Aorta (tissue), 5 donors: ENCODE data around the gene ZBTB21. TPM values are rescaled to one million over a fixed set of nuclear protein-coding genes. Genes with fewer than 3 reads are reported as not detected.

Experiments used
- ATAC-seq: fragments of 200-7000 bp; cut with Tn5 transposase; one replicate; pipeline ENCODE4 v1.9.1; 2022; ENCODE audit warnings: moderate library complexity; ENCODE audit not compliant: low FRiP score
- DNase-seq, 2 donors: peaks; one replicate each; pipeline ENCODE4 v3.0.0-alpha.2; 2020
- H3K27ac ChIP-seq, 2 donors: one replicate each; pipeline ENCODE4 v1.5.1; 2013; ENCODE audit warnings: low read length in 2 of 2, mild to moderate bottlenecking in 2 of 2, moderate library complexity in 2 of 2, control low read depth in 1 of 2, inconsistent platforms in 1 of 2, low read depth in 1 of 2
- H3K27me3 ChIP-seq, 2 donors: one replicate each; pipeline ENCODE4 v1.6.1; 2013; ENCODE audit warnings: control low read depth in 1 of 2, low read length in 1 of 2, mild to moderate bottlenecking in 1 of 2, moderate library complexity in 1 of 2; ENCODE audit not compliant: insufficient read depth in 2 of 2, control insufficient read depth in 1 of 2
- H3K36me3 ChIP-seq, 2 donors: one replicate each; pipeline ENCODE4 v1.6.1; 2013; ENCODE audit warnings: control low read depth in 1 of 2, low read length in 1 of 2, mild to moderate bottlenecking in 1 of 2; ENCODE audit not compliant: insufficient read depth in 2 of 2, control insufficient read depth in 1 of 2
- H3K4me1 ChIP-seq, 2 donors: one replicate each; pipeline ENCODE4 v1.6.1; 2013; ENCODE audit warnings: low read length in 2 of 2, control low read depth in 1 of 2, mild to moderate bottlenecking in 1 of 2, moderate library complexity in 1 of 2; ENCODE audit not compliant: insufficient read depth in 2 of 2, control insufficient read depth in 1 of 2
- H3K4me3 ChIP-seq, 2 donors: one replicate each; pipeline ENCODE4 v1.5.1; 2013; ENCODE audit warnings: low read length in 2 of 2, control low read depth in 1 of 2, mild to moderate bottlenecking in 1 of 2
- H3K9me3 ChIP-seq: one replicate; pipeline ENCODE4 v1.6.1; 2013; ENCODE audit warnings: mild to moderate bottlenecking, low read length; ENCODE audit not compliant: control insufficient read depth
- WGBS, 2 donors: extraction: QIAGEN DNeasy Blood & Tissue Kit; methylation state at CpG; one replicate each; pipeline ENCODE4 v1.1.7; 2013; 5-methylcytosine and 5-hydroxymethylcytosine counted together
- intact Hi-C, 2 donors: fragments of 100-400 bp; cut with DNase I; formaldehyde crosslinking; loops; one replicate each; pipeline versions ENCODE4 v1.14.2 to v1.15.0; 2022
- long read RNA-seq, 2 donors: library from polyadenylated mRNA; unstranded; transcript quantifications; one replicate each; pipeline ENCODE4 v2.0.0, GENCODE V29; 2020 to 2021
- polyA plus RNA-seq, 2 donors: library from polyadenylated mRNA; stranded (reverse); fragments of 200-250 nt; gene quantifications; one replicate each; pipeline ENCODE4 v1.2.3, GENCODE V29; 2013
- total RNA-seq, 2 donors: library from RNA; stranded (reverse); fragmentation: NEBNext Ultra II Directional; extraction: Animal tissue kit (Norgen Biotek cat#: 25700); gene quantifications; one replicate each; pipeline ENCODE4 v1.2.1, GENCODE V29; 2021
- donor health status: healthy with polysubstance abuse.
- donor health status: Bipolar disorder and iron deficiency.
- donor health status: DM: no; HTN: no; CAD: no.
- donor health status: DM: no; HTN: no; CAD: no.
- donor health status: DM: yes; HTN: yes; CAD: no.

ZBTB21 gene
- total RNA-seq (10 to 100 TPM; 21.8 to 52.8 TPM), polyA plus RNA-seq (1 to 10 TPM; 3.1 to 4.4 TPM)
- long read RNA-seq, donor 1, full-length matches to known transcripts: 1 of 7 reads
- long read RNA-seq, donor 1, partial matches to known transcripts: 0 of 7 reads
- long read RNA-seq, donor 1, other reads (novel, unspliced or antisense): 6 of 7 reads
- long read RNA-seq, donor 2, partial matches to known transcripts: 0 of 5 reads
- long read RNA-seq, donor 2, other reads (novel, unspliced or antisense): 5 of 5 reads

DNA sequence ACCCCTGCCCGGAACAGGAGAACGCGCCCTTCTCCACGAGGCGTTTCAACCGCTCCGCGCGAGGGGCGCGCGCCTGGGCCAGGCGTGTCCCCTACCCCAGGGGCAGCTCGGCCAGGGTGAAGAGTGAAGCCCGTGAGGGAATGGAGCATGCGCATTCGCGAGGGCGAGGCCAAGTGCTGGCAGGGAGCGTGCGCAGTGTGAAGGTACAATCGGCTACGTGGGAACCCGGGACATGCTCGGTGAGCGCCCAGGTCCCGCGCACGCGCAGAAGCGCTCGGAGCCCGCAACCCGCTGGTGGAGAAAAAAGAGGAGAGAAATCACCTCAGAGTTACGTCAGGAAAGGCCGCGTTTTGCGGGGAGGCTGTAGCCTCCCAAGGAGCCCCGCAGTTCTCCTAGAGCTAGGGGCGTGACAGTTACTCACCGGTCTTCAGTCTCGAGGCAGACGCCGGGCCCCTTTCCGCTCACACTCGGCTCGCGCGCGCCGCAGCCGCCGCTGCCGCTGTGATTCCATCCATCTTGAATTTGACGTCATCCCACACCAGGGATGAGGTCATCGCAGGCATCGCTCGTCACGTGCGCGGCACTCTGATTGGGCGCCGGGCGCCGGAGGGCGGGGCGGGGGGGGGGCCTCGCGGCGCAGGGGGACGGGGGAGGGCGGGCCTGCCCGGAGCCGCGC lies at the start of gene ZBTB21:
TSS of gene ZBTB21 (minus strand) at position 530 of the 676 bp plus-strand sequence. CDS start 16,265 bp downstream, outside the sequence.
- Histone ChIP-seq H3K4me1 (peaks cover 1 to 5% of the 10 kb centered on the region in 2 donors), H3K27me3 (no peaks in the 10 kb centered on the region), H3K4me3 (peak within 1 kb of the TSS; percentile 49 to 74), H3K27ac (peak within 1 kb of the TSS; percentile 95 to 97), H3K36me3 (no peaks in the 10 kb centered on the region), H3K9me3 (no peaks in the 10 kb centered on the region)
- DNase-seq (peak; percentile 99 to 100), ATAC-seq (peak; percentile 97)
- 0% methylated on average over 71 to 75 of the region's 75 CpGs for WGBS, 2 donors
- intact Hi-C loops: loop anchor here (1.0 to 10.0 kb wide), 7 partner anchors 37 to 135 kb away; partner anchors contain the start of genes C2CD2 (in 1 of the 2) and PRDM15 (in 1 of the 2)

- Histone ChIP-seq H3K27ac (no peak overlapping the region), H3K27me3 (no peaks in the 10 kb centered on the region), H3K9me3 (no peaks in the 10 kb centered on the region), H3K4me3 (no peak overlapping the region), H3K36me3 (no peaks in the 10 kb centered on the region), H3K4me1 (no peaks in the 10 kb centered on the region)
- intact Hi-C loops: loop anchor here in 1 of 2 donors (2.0 kb wide), 1 partner anchor 31 kb away; no protein-coding TSS in a partner anchor
- DNase-seq (peak in 1 of 2 donors; percentile 39), ATAC-seq (no peak)
- 83 to 91% methylated on average over 10 of the region's 10 CpGs for WGBS, 2 donors
These were observed 49.6 kb upstream of the ZBTB21 start for GRCh38 chr21:42059721-42060120.

GRCh38 chr21:42059141-42059540 lies 49.0 kb upstream of the ZBTB21 start:
- no peak for ATAC-seq
- H3K27ac ChIP-seq: peak overlapping the region in 1 of 2 donors; percentile 1
- no peaks in the 10 kb centered on the region for H3K36me3 ChIP-seq
- WGBS, 2 donors: 90 to 91% methylated on average over 9 of the region's 9 CpGs
- intact Hi-C loops: loop anchor here in 1 of 2 donors (2.0 kb wide), 1 partner anchor 32 kb away; no protein-coding TSS in a partner anchor
- H3K27me3 ChIP-seq: no peaks in the 10 kb centered on the region
- H3K9me3 ChIP-seq: no peaks in the 10 kb centered on the region
- no peak overlapping the region for H3K4me3 ChIP-seq
- no peaks in the 10 kb centered on the region for H3K4me1 ChIP-seq
- DNase-seq: peak in 1 of 2 donors; percentile 60

- H3K27me3 ChIP-seq: no peaks in the 10 kb centered on the region
These were observed 48.5 kb upstream of the ZBTB21 start for GRCh38 chr21:42058631-42059111.

DNA sequence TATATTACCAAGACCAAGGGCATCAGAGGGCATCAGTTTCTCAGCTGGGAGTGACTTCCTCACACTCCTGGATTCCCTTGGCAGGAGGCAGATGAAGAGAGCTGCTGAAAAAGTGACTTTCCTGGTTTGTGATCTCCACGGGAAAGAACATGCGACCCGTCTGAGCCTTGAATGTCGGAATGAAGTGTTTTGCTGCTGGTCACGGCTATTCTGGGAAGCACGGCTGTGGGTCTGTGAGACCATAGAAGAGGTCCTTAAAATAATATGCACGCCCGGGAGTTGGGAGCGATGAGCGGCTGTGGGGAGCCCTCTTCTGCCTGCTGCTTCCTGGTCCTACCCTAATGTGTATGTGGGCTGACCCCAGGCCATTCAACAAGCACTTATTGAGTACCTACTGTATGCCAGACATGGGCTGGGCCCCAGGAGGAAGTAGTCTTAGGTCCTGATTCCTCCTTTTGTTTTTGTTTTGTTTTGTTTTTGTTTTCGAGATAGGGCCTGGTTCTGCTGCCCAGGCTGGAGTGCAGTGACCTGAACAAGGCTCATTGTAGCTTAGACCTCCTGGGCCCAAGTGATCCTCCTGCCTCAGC lies 47.8 kb upstream of the ZBTB21 start:
- intact Hi-C loops: loop anchor here (2.0 kb wide), 2 partner anchors 33 to 37 kb away; no protein-coding TSS in a partner anchor
- Histone ChIP-seq H3K36me3 (no peaks in the 10 kb centered on the region), H3K4me1 (no peaks in the 10 kb centered on the region), H3K4me3 (no peak overlapping the region), H3K9me3 (no peaks in the 10 kb centered on the region), H3K27ac (peak overlapping the region; percentile 77 to 86), H3K27me3 (no peaks in the 10 kb centered on the region)
- no peak for ATAC-seq
- 9 to 14% methylated on average over 11 of the region's 11 CpGs for WGBS, 2 donors
- DNase-seq: peak in 1 of 2 donors; percentile 70

More at GRCh38 chr21:42058631-42059111, 48.5 kb upstream of the ZBTB21 start:
- intact Hi-C loops: loop anchor here in 1 of 2 donors (2.0 kb wide), 1 partner anchor 32 kb away; no protein-coding TSS in a partner anchor
- ATAC-seq (no peak), DNase-seq (peak in 1 of 2 donors; percentile 75)
- Histone ChIP-seq H3K27ac (peak overlapping the region in 1 of 2 donors; percentile 1), H3K36me3 (no peaks in the 10 kb centered on the region), H3K4me3 (no peak overlapping the region), H3K4me1 (no peaks in the 10 kb centered on the region), H3K9me3 (no peaks in the 10 kb centered on the region)
- 66 to 78% methylated on average over 11 of the region's 11 CpGs for WGBS, 2 donors

- Histone ChIP-seq H3K4me1 (no peaks in the 10 kb centered on the region), H3K27ac (peak overlapping the region; percentile 77 to 86), H3K4me3 (no peak overlapping the region), H3K9me3 (no peaks in the 10 kb centered on the region), H3K27me3 (no peaks in the 10 kb centered on the region), H3K36me3 (no peaks in the 10 kb centered on the region)
- intact Hi-C loops: loop anchor here in 1 of 2 donors (2.0 kb wide), 1 partner anchor 38 kb away; no protein-coding TSS in a partner anchor
- ATAC-seq (peak; percentile 19), DNase-seq (peak; percentile 89)
- WGBS, 2 donors: 4 to 5% methylated on average over 17 of the region's 17 CpGs
These were observed 47.0 kb upstream of the ZBTB21 start for GRCh38 chr21:42056996-42057689.

GRCh38 chr21:42056468-42056867 lies 46.3 kb upstream of the ZBTB21 start:
- Histone ChIP-seq H3K4me3 (no peak overlapping the region), H3K36me3 (no peaks in the 10 kb centered on the region), H3K27ac (peak overlapping the region; percentile 48 to 86), H3K4me1 (no peaks in the 10 kb centered on the region), H3K9me3 (no peaks in the 10 kb centered on the region), H3K27me3 (no peaks in the 10 kb centered on the region)
- no peak for ATAC-seq
- intact Hi-C loops: loop anchor here in 1 of 2 donors (2.0 kb wide), 1 partner anchor 38 kb away; no protein-coding TSS in a partner anchor
- DNase-seq: peak in 1 of 2 donors; percentile 68
- 49 to 51% methylated on average over 11 of the region's 11 CpGs for WGBS, 2 donors

DNA sequence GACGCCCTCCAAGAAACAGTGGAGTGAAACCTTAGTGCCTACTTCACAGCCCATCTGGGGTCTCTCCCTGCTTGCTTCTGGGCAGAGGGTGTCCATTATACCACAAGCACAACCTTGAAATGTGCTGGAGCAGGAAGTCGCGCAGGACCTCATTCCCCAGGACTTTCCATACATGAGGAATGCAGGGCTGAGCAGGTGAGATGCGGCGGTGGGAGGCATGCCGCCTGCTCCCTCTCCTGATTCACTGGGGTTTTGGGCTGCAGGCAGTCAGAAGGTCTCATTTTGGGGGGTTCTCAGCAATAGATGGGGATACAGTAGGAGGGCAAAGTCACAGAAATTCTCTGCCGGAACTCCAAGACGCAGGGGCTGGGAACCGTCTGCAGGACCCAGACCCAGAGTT lies 45.3 kb upstream of the ZBTB21 start:
- H3K4me3 ChIP-seq: no peak overlapping the region
- ATAC-seq (no peak), DNase-seq (no peak)
- no peak overlapping the region for H3K27ac ChIP-seq
- H3K27me3 ChIP-seq: no peaks in the 10 kb centered on the region
- H3K9me3 ChIP-seq: no peaks in the 10 kb centered on the region
- intact Hi-C loops: no loop called here
- H3K36me3 ChIP-seq: no peaks in the 10 kb centered on the region
- H3K4me1 ChIP-seq: no peaks in the 10 kb centered on the region
- 88 to 92% methylated on average over 9 of the region's 9 CpGs for WGBS, 2 donors
